Cardiac muscle cell (in vitro differentiated cells and primary cell): ENCODE data around the gene PRELID3B. TPM values are rescaled to one million over a fixed set of nuclear protein-coding genes. Genes with fewer than 3 reads are reported as not detected.

Experiments used
- DNase-seq, 2 donors: peaks; one replicate each; pipeline versions ENCODE4 v3.0.0 to v3.0.0-alpha.2; 2010 to 2017; ENCODE audit warnings: low read depth in 1 of 2, low spot score in 1 of 2
- H3K27ac ChIP-seq: fragments of 200-600 bp; sonication (generic); 2 replicates; pipeline ENCODE4 v1.5.1; 2016
- H3K27me3 ChIP-seq: fragments of 200-600 bp; sonication (generic); 2 replicates; pipeline ENCODE4 v1.6.0; 2016; ENCODE audit warnings: control low read depth
- H3K36me3 ChIP-seq: fragments of 200-600 bp; sonication (generic); 2 replicates; pipeline ENCODE4 v1.5.1; 2016; ENCODE audit warnings: control low read depth
- H3K4me1 ChIP-seq: fragments of 200-600 bp; sonication (generic); 2 replicates; pipeline ENCODE4 v1.8.1; 2017; ENCODE audit warnings: low read depth, mild to moderate bottlenecking, mixed run types
- H3K4me3 ChIP-seq: fragments of 200-600 bp; sonication (generic); 2 replicates; pipeline ENCODE4 v1.5.1; 2016; ENCODE audit warnings: mild to moderate bottlenecking
- H3K9me3 ChIP-seq: fragments of 200-600 bp; sonication (generic); 2 replicates; pipeline ENCODE4 v1.5.1; 2017; ENCODE audit warnings: low read depth, mild to moderate bottlenecking, control low read depth
- polyA plus RNA-seq: library from polyadenylated mRNA; unstranded; fragments of >200 nt; fragmentation: Nextera tagmentation; extraction: Ambion mirVana; gene quantifications from 2 replicates; pipeline ENCODE4 v1.2.1, GENCODE V29; 2016
- total RNA-seq: library from RNA; depleted of rRNA; stranded (reverse); fragments of >200 nt; gene quantifications from 2 replicates; pipeline ENCODE4 v1.2.3, GENCODE V29; 2016
- TF ChIP-seq, protein P1 (sequence below): IDR thresholded peaks from 2 replicates; pipeline ENCODE4 v1.5.1; 2012; ENCODE audit warnings: low read depth, mild to moderate bottlenecking, low read length

PRELID3B gene
- total and polyA plus RNA-seq, 2 experiments from 2014 or later = 30.0 to 40.9 TPM

DNA sequence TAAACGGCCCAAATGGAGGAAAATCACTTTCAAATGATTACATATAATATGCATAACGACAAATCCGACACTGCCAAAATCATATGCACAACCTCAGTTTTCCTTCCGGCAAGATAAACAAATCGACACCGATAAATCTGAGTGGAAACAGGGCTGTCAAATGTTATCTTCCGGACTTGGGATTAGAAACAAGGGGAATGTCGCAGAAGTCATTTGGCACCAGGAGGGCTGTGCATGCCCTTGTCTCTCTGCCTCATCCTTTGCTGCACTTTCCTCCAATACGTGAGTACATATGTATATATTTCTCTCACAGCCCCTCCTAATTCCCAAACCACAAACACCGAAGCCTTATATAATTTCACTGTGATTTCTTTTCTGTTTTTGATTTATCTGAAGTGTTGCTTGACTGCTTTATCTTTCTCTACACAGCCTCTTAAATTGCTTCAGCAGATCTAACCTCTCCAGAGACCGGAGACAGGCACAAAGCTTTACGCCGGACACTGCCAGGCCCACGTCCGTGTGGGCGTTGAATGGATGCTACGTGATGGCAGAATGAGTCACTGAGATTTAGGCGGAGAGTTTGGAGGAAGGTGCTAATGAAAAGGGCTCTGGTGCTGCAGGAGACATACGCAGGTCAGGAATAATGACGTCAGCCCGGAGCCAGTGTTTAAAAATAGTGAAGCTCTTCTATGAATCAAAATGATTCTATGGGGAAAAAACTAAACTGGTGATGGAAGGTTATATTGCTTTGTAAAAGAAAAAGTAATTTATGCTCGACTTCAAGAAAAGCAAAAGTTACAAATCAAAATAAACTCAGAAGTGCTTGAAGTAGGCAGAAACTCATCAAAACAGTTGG, 21.0 kb upstream of the PRELID3B start:
- no peak overlapping the region for H3K4me3 ChIP-seq
- H3K27ac ChIP-seq = peak overlapping the region; percentile 78
- H3K27me3 ChIP-seq = no peaks in the 10 kb centered on the region
- peak; percentile 58 to 77 for DNase-seq
- no peaks in the 10 kb centered on the region for H3K9me3 ChIP-seq
- TF ChIP-seq, protein P1, sequence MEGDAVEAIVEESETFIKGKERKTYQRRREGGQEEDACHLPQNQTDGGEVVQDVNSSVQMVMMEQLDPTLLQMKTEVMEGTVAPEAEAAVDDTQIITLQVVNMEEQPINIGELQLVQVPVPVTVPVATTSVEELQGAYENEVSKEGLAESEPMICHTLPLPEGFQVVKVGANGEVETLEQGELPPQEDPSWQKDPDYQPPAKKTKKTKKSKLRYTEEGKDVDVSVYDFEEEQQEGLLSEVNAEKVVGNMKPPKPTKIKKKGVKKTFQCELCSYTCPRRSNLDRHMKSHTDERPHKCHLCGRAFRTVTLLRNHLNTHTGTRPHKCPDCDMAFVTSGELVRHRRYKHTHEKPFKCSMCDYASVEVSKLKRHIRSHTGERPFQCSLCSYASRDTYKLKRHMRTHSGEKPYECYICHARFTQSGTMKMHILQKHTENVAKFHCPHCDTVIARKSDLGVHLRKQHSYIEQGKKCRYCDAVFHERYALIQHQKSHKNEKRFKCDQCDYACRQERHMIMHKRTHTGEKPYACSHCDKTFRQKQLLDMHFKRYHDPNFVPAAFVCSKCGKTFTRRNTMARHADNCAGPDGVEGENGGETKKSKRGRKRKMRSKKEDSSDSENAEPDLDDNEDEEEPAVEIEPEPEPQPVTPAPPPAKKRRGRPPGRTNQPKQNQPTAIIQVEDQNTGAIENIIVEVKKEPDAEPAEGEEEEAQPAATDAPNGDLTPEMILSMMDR = no peak
- peaks cover 22% of the 10 kb centered on the region for H3K4me1 ChIP-seq
- H3K36me3 ChIP-seq = no peaks in the 10 kb centered on the region

DNA sequence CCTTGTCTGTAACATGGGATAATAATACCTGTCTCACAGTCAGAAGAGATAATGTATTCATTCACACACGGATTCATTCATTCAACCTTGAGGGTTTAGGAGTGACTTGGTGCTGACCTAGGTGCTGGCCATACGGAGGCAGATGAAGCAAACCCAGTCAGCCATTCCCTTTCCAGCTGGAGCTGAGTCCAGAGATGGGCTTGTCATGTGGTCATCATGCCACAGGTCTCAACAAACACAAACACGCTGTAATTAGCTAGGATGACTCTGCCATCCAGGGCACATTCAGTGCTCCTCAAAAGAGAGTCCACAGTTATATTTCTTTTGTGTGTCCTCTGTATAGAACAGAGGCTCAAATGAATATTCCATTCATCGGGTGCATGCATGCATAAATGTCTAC, 19.5 kb upstream of the PRELID3B start:
- Histone ChIP-seq H3K36me3 (no peaks in the 10 kb centered on the region), H3K27ac (no peak overlapping the region), H3K4me1 (peaks cover 22% of the 10 kb centered on the region), H3K9me3 (no peaks in the 10 kb centered on the region), H3K4me3 (no peak overlapping the region), H3K27me3 (no peaks in the 10 kb centered on the region)
- TF ChIP-seq, protein P1 = no peak
- peak in 1 of 2 donors; percentile 16 for DNase-seq

DNA sequence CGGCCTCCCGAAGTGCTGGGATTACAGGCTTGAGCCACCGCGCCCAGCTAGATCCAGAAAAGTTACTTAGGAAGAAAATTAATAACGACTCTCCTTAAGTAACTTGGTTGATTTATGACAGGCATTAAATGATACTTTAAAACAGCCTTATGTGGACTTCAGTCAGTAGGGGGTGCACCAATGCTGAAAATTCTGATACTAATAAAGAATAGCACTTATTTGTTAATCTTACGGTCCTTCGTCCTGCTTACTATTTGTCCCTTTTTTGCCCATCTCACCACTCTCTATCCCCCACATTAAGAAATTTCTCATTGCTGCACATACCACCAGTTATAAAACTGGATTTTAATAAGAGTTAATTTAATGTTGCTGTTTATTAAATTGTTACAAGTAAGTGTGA, 12.7 kb upstream of the PRELID3B start:
- Histone ChIP-seq H3K4me1 (no peaks in the 10 kb centered on the region), H3K9me3 (no peaks in the 10 kb centered on the region), H3K4me3 (no peak overlapping the region), H3K36me3 (no peaks in the 10 kb centered on the region), H3K27me3 (peaks cover 7% of the 10 kb centered on the region), H3K27ac (no peak overlapping the region)
- DNase-seq = peak in 1 of 2 donors; percentile 34
- TF ChIP-seq, protein P1 = peak; percentile 43

DNA sequence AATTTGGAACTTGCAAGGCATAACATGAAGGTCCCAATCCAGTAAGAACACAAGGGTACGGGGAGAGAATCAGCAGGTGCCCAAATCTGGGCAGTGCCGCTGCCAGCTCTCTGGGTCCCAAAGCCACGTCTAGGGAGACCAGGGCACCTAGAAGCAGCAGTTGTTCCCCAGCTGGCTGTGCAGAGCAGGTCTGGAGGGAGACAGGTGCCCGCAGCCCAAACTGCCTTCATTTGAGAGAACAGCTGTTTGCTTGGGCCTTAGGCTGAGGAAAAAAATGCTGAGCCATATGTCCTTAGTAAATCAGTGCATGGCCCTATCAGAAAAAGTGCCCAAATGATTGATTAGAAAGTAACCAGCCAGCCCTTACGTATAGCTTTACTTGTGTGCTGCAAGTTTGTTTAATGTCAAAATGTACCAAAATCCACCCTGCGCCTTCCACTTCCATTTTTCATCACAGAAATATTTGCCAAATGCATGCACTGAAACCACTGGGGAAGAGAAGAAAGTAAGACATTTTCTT, 9.1 kb upstream of the PRELID3B start:
- no peak overlapping the region for H3K4me3 ChIP-seq
- no peak overlapping the region for H3K27ac ChIP-seq
- no peaks in the 10 kb centered on the region for H3K4me1 ChIP-seq
- H3K36me3 ChIP-seq = no peaks in the 10 kb centered on the region
- H3K27me3 ChIP-seq = peaks cover 7% of the 10 kb centered on the region
- no peak for DNase-seq
- H3K9me3 ChIP-seq = no peaks in the 10 kb centered on the region
- TF ChIP-seq, protein P1 = no peak

DNA sequence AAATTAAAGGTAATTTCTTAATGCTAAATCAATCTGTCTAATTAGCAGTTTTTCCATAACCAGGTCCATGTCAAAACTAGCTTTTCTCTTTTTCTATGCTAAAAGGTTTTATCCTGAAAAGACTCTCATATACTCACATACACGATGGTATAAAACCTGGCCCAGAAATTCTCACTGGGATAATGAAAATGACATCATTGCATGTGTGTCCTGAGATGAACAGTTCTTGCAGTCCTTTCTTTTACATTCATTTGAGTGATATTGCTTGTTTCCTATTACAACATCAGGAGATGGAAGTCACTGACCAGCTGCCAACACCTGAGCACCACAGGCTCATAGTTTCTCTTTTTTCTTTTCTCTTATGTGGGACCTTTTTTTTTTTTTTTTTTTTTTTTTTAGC, 7.9 kb upstream of the PRELID3B start:
- Histone ChIP-seq H3K4me1 (no peaks in the 10 kb centered on the region), H3K4me3 (no peak overlapping the region), H3K27me3 (peaks cover 7% of the 10 kb centered on the region), H3K9me3 (no peaks in the 10 kb centered on the region), H3K27ac (no peak overlapping the region), H3K36me3 (no peaks in the 10 kb centered on the region)
- DNase-seq = no peak
- TF ChIP-seq, protein P1 = no peak
